Osteoblast (primary cell): ENCODE results near the gene KIRREL3. TPM values are rescaled to one million over a fixed set of nuclear protein-coding genes. Genes with fewer than 3 reads are reported as not detected.
A peak's percentile ranks its signal among the peaks of the same experiment; 100 is the strongest.

Experiments used
- DNase-seq: peaks from one replicate; pipeline ENCODE4 v3.0.0; 2011; ENCODE audit warnings: low spot score, mixed read lengths; ENCODE audit not compliant: insufficient read length; ENCODE audit errors: missing footprints
- H2AFZ ChIP-seq: 2 replicates; pipeline ENCODE4 v1.6.0; 2011; ENCODE audit warnings: mild to moderate bottlenecking, low read length
- H3K27ac ChIP-seq: 2 replicates; pipeline ENCODE4 v1.5.1; 2011; ENCODE audit warnings: mild to moderate bottlenecking, low read depth, low read length, moderate library complexity
- H3K27me3 ChIP-seq: 2 replicates; pipeline ENCODE4 v1.6.0; 2012; ENCODE audit warnings: mild to moderate bottlenecking, control low read depth, inconsistent platforms, low read length, moderate library complexity; ENCODE audit not compliant: insufficient read depth
- H3K36me3 ChIP-seq: 2 replicates; pipeline ENCODE4 v1.5.1; 2011; ENCODE audit warnings: mild to moderate bottlenecking, low read length, control low read depth, moderate library complexity; ENCODE audit not compliant: insufficient read depth
- H3K4me1 ChIP-seq: 2 replicates; pipeline ENCODE4 v1.5.1; 2011; ENCODE audit warnings: mild to moderate bottlenecking, low read length, control low read depth, moderate library complexity; ENCODE audit not compliant: insufficient read depth
- H3K4me2 ChIP-seq: 2 replicates; pipeline ENCODE4 v1.6.0; 2011; ENCODE audit warnings: mild to moderate bottlenecking, low read length; ENCODE audit not compliant: insufficient read depth
- H3K4me3 ChIP-seq: fragments of 200-600 bp; sonication (generic); 3 replicates; pipeline ENCODE4 v1.5.1; 2012; ENCODE audit warnings: mild to moderate bottlenecking, low read length, inconsistent platforms; ENCODE audit not compliant: insufficient read depth
- H3K79me2 ChIP-seq: 2 replicates; pipeline ENCODE4 v1.6.0; 2012; ENCODE audit warnings: mild to moderate bottlenecking, low read length, control low read depth, inconsistent platforms; ENCODE audit not compliant: insufficient read depth
- H3K9me3 ChIP-seq: 2 replicates; pipeline ENCODE4 v1.5.1; 2011; ENCODE audit warnings: low read depth, low read length, control low read depth
- H4K20me1 ChIP-seq: 2 replicates; pipeline ENCODE4 v1.6.0; 2012; ENCODE audit warnings: mild to moderate bottlenecking, low read length, control low read depth; ENCODE audit not compliant: insufficient read depth
- total RNA-seq: library from RNA; depleted of rRNA; stranded (reverse); fragments of >200 nt; gene quantifications from 2 replicates; pipeline ENCODE4 v1.2.3, GENCODE V29; 2012
- TF ChIP-seq, protein P1 (sequence below): IDR thresholded peaks from 2 replicates; pipeline ENCODE4 v1.5.1; 2011; ENCODE audit warnings: mild to moderate bottlenecking, low read depth, low read length, moderate library complexity; ENCODE audit errors: extremely low read depth

The KIRREL3 gene
- total RNA-seq, 1 donor = 3.6 TPM

- no peaks in the 10 kb centered on the region for H4K20me1 ChIP-seq
- no peaks in the 10 kb centered on the region for H3K9me3 ChIP-seq
- H3K4me3 ChIP-seq = no peak overlapping the region
- H3K4me2 ChIP-seq = no peak overlapping the region
- H3K27ac ChIP-seq = no peak overlapping the region
- no peak for DNase-seq
- no peak overlapping the region for H2AFZ ChIP-seq
- no peaks in the 10 kb centered on the region for H3K79me2 ChIP-seq
- H3K4me1 ChIP-seq = peaks cover 9% of the 10 kb centered on the region
- H3K27me3 ChIP-seq = no peaks in the 10 kb centered on the region
- no peaks in the 10 kb centered on the region for H3K36me3 ChIP-seq
- TF ChIP-seq, protein P1, sequence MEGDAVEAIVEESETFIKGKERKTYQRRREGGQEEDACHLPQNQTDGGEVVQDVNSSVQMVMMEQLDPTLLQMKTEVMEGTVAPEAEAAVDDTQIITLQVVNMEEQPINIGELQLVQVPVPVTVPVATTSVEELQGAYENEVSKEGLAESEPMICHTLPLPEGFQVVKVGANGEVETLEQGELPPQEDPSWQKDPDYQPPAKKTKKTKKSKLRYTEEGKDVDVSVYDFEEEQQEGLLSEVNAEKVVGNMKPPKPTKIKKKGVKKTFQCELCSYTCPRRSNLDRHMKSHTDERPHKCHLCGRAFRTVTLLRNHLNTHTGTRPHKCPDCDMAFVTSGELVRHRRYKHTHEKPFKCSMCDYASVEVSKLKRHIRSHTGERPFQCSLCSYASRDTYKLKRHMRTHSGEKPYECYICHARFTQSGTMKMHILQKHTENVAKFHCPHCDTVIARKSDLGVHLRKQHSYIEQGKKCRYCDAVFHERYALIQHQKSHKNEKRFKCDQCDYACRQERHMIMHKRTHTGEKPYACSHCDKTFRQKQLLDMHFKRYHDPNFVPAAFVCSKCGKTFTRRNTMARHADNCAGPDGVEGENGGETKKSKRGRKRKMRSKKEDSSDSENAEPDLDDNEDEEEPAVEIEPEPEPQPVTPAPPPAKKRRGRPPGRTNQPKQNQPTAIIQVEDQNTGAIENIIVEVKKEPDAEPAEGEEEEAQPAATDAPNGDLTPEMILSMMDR = no peak
Observed at GRCh38 chr11:126434950-126435335, 565.6 kb downstream of the KIRREL3 start.

DNA sequence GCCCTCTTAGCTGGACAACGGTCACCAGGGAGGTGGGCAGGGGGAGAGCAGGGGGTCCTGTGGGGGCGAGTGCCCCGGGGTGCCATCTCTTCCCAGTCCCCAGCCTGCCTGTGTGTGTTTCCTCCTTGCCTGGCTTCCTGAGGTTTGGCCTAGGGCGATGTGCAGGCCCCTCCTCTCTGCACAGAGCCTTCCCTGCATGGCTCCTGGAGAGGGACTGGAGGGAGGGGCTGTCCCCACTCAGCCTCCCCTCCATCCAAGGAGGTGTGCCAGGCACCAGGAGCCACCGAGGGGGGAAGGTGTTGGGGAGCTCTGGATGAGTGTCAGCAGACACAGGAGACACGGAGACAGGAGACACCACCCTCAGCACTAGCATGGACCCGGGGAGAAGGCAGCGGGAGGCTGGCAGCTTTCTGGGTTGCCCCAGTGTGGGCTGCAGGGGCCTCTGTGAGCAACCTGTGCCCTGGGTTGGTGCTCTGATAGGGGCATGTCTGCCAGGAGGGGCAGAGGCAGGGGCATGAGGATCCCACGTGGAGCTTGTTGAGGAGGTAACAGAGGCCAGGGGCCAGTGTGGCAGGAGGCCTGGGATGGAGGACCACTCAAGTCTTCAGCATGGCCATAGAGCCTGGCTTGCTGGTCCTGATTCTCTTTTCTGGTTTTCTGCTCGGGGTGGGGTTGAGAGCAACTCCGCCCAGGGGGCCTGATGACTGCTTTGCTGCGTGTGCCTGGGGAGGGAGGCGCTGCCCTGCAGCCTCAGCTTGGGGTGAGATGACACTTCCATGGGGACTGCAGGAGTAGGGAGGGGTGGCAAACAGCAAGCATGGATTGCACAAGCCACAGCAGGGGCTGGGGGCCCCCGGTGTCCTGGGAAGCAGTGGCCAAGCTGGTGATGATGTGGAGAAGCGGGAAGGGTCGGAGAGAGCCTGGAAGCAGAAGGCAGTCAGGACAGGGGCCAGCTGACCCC is 566.3 kb downstream of the KIRREL3 start:
- no peaks in the 10 kb centered on the region for H3K9me3 ChIP-seq
- H3K4me3 ChIP-seq = no peak overlapping the region
- H3K4me2 ChIP-seq = no peak overlapping the region
- no peaks in the 10 kb centered on the region for H3K27me3 ChIP-seq
- H3K79me2 ChIP-seq = no peaks in the 10 kb centered on the region
- no peak for DNase-seq
- peaks cover 9% of the 10 kb centered on the region for H3K4me1 ChIP-seq
- H3K27ac ChIP-seq = no peak overlapping the region
- H2AFZ ChIP-seq = no peak overlapping the region
- no peaks in the 10 kb centered on the region for H4K20me1 ChIP-seq
- H3K36me3 ChIP-seq = no peaks in the 10 kb centered on the region
- TF ChIP-seq, protein P1 = no peak

- H3K9me3 ChIP-seq = no peaks in the 10 kb centered on the region
- TF ChIP-seq, protein P1 = no peak
Observed at GRCh38 chr11:126433244-126433846, 567.2 kb downstream of the KIRREL3 start.

GRCh38 chr11:126432525-126432924 is 568.0 kb downstream of the KIRREL3 start:
- TF ChIP-seq, protein P1 = no peak
- Histone ChIP-seq H3K9me3 (no peaks in the 10 kb centered on the region), H3K4me2 (no peak overlapping the region), H3K4me1 (peaks cover 9% of the 10 kb centered on the region), H3K79me2 (no peaks in the 10 kb centered on the region), H3K4me3 (no peak overlapping the region), H4K20me1 (no peaks in the 10 kb centered on the region), H3K36me3 (no peaks in the 10 kb centered on the region), H3K27ac (peak overlapping the region; percentile 51), H3K27me3 (no peaks in the 10 kb centered on the region), H2AFZ (no peak overlapping the region)
- DNase-seq = no peak

More at GRCh38 chr11:126433244-126433846, 567.2 kb downstream of the KIRREL3 start:
- no peak for DNase-seq
- Histone ChIP-seq H3K79me2 (no peaks in the 10 kb centered on the region), H2AFZ (no peak overlapping the region), H3K4me1 (peaks cover 9% of the 10 kb centered on the region), H3K4me3 (no peak overlapping the region), H3K4me2 (no peak overlapping the region), H3K27ac (no peak overlapping the region), H3K36me3 (no peaks in the 10 kb centered on the region), H3K27me3 (no peaks in the 10 kb centered on the region), H4K20me1 (no peaks in the 10 kb centered on the region)
